ENCODE measurements around the gene UAP1. TPM values are rescaled to one million over a fixed set of nuclear protein-coding genes. Genes with fewer than 3 reads are reported as not detected.

UAP1 gene
- polyA plus RNA-seq, 1 donor from 2014 or later = 40.1 TPM

- peak overlapping the region; percentile 60 for H2AFZ ChIP-seq (ENCODE audit: low read depth, low read length)
These were observed 1.1 kb upstream of the UAP1 start for GRCh38 chr1:162560303-162561036.

More at GRCh38 chr1:162560303-162561036, 1.1 kb upstream of the UAP1 start:
- Histone ChIP-seq H3K79me2 (replicated peaks; ENCODE audit: insufficient read depth, low read length) (peaks cover 7% of the 10 kb centered on the region), H3K4me2 (ENCODE audit: low read length) (peak overlapping the region; percentile 54), H3K4me3 (ENCODE audit: low read length) (peak overlapping the region; percentile 99), H3K27ac (ENCODE audit: low read length) (peak overlapping the region; percentile 51), H3K36me3 (ENCODE audit: insufficient read depth, low read length) (no peaks in the 10 kb centered on the region), H4K20me1 (ENCODE audit: insufficient read depth) (no peaks in the 10 kb centered on the region), H3K9me2 (ENCODE audit: insufficient read depth, low read length) (no peaks in the 10 kb centered on the region), H3F3A (ENCODE audit: insufficient read depth, low read length, poor library complexity, severe bottlenecking) (no peaks in the 10 kb centered on the region), H3K9ac (ENCODE audit: low read length) (peak overlapping the region; percentile 78), H3K27me3 (ENCODE audit: insufficient read depth, low read depth, low read length) (no peaks in the 10 kb centered on the region), H3K9me3 (ENCODE audit: low read length) (no peaks in the 10 kb centered on the region)
- no peak for TF ChIP-seq CTCF (IDR thresholded peaks at IDR 0.05; ENCODE audit: poor library complexity, severe bottlenecking)
- TF ChIP-seq TAF1 (IDR thresholded peaks at IDR 0.05; ENCODE audit: low read depth) = no peak
- no peak for TF ChIP-seq POLR2AphosphoS5 (IDR thresholded peaks at IDR 0.05)
- no peak for TF ChIP-seq EZH2 (IDR thresholded peaks at IDR 0.05; ENCODE audit: borderline replicate concordance, insufficient read depth, low read length, poor library complexity, severe bottlenecking)
- TF ChIP-seq REST (IDR thresholded peaks at IDR 0.05; ENCODE audit: borderline replicate concordance) = no peak
- TF ChIP-seq SMC3 (conservative IDR thresholded peaks at IDR 0.05; ENCODE audit: poor library complexity) = no peak
- no peak for TF ChIP-seq EP300 (conservative IDR thresholded peaks at IDR 0.05; ENCODE audit: poor library complexity, severe bottlenecking)
